ENCODE results near the gene ZPBP2.

Gene ZPBP2

GRCh38 chr17:39915559-39915958, 47.6 kb downstream of the ZPBP2 start:
- DNase-seq: no peak

- DNase-seq: no peak
Observed at GRCh38 chr17:39916918-39917317, 48.9 kb downstream of the ZPBP2 start.

GRCh38 chr17:39919087-39919683, 51.2 kb downstream of the ZPBP2 start:
- DNase-seq: no peak

GRCh38 chr17:39920218-39921210, 52.5 kb downstream of the ZPBP2 start:
- no peak for DNase-seq

GRCh38 chr17:39921323-39921722, 53.3 kb downstream of the ZPBP2 start:
- no peak for DNase-seq

GRCh38 chr17:39922006-39922405, 54.0 kb downstream of the ZPBP2 start:
- DNase-seq: no peak

- no peak for DNase-seq
Observed at GRCh38 chr17:39923230-39923629, 55.2 kb downstream of the ZPBP2 start.

GRCh38 chr17:39923836-39924690, 56.1 kb downstream of the ZPBP2 start:
- DNase-seq: no peak

GRCh38 chr17:39924691-39925055, 56.7 kb downstream of the ZPBP2 start:
- DNase-seq: no peak

GRCh38 chr17:39925282-39926134, 57.5 kb downstream of the ZPBP2 start:
- no peak for DNase-seq

GRCh38 chr17:39926135-39926587, 58.2 kb downstream of the ZPBP2 start:
- DNase-seq: no peak

- no peak for DNase-seq
Observed at GRCh38 chr17:39926588-39927100, 58.6 kb downstream of the ZPBP2 start.

All from KG1 (cell line).